Measurements from ENCODE around the gene RAB14. TPM values are rescaled to one million over a fixed set of nuclear protein-coding genes. Genes with fewer than 3 reads are reported as not detected.

The RAB14 gene
- total RNA-seq, 2 donors from 2014 or later = 56.2 to 63.7 TPM

DNA sequence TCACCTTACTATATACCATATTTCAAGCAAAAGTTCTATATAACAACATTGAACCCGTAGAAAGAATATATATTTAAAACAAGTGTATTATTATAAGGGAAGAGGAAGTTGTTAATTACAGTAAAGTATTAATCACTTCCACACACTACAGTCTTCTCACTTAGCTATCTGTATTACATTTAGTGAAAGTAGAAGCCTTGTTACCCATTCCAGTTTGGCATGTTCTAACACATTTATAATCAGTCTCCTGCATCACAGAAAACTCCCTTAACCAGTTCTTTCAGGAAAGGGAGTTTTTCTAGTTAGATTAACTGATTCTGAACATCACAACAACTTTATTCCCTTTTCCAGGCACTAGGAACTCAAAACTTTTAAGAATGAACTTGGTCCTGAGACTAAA, 6.9 kb downstream of the RAB14 start:
- H3K36me3 Mint-ChIP-seq (ENCODE audit: insufficient read depth in 2 of 2) = no peaks in the 10 kb centered on the region
- no peaks in the 10 kb centered on the region for H3K27me3 Mint-ChIP-seq (ENCODE audit: low read depth)
- H3K9me3 Mint-ChIP-seq = no peaks in the 10 kb centered on the region
- no peak for DNase-seq
- no peak for ATAC-seq (replicated peaks in 1 of 2)
- H3K4me3 Mint-ChIP-seq = no peak overlapping the region
- H3K4me1 Mint-ChIP-seq (ENCODE audit: low read depth) = peaks cover 93% of the 10 kb centered on the region
- peak overlapping the region; percentile 95 for H3K27ac Mint-ChIP-seq

DNA sequence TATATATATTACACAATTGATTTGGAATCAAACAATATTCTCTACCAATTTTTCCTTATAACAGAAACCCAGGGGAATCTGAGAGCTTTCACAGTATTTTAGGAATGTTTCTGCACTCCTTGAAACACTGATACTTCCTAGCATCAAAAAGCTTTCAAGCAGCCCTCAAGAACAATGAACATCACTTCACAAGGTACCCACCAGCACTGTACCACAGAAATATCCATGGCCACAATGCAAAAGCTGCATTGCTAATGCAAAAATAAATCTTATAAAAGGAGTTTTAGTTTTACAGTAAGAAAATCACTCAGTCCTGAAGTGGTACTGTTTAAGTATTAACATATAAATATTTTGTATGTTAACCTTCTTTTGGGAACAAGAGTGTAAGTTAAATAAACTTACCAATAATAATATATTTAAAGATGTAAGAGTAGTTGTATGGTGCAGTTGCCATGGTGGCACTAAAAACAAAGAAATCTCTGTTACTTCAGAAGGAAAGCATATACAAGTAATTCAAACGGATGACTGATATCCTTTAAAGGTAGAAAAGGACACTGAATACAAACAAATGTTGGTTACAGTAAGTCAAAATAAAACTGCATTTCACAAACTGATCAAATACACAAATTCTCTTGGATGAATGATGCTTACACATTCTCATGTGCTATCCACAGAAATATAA, 8.6 kb downstream of the RAB14 start:
- DNase-seq (no peak), ATAC-seq (replicated peaks in 1 of 2) (no peak)
- Mint-ChIP-seq H3K4me3 (no peak overlapping the region), H3K4me1 (ENCODE audit: low read depth) (peaks cover 93% of the 10 kb centered on the region), H3K27me3 (ENCODE audit: low read depth) (no peaks in the 10 kb centered on the region), H3K9me3 (no peaks in the 10 kb centered on the region), H3K27ac (no peak overlapping the region), H3K36me3 (ENCODE audit: insufficient read depth in 2 of 2) (peaks cover 0 to under 1% of the 10 kb centered on the region in 2 donors)

DNA sequence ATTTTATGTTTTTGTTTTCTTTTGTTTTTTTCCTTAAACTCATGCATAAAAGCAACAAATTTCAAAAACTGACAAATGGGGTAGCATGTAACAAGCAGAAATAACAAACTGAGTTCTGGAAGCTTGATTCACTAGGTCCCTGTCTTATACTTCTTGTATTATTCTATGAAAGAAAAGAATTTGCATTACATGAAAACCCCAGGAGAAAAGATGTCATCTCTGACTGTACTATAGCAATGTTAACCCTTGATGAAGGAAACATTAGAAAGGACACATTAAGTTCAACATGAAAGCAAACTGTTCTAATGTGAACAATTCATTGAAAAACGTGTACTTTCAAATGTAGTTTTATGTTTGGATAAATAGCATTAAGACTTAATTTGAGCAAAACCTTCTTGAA, 9.2 kb downstream of the RAB14 start:
- Mint-ChIP-seq H3K27ac (peak overlapping the region; percentile 73), H3K4me1 (ENCODE audit: low read depth) (peaks cover 93% of the 10 kb centered on the region), H3K9me3 (no peaks in the 10 kb centered on the region), H3K27me3 (ENCODE audit: low read depth) (no peaks in the 10 kb centered on the region), H3K4me3 (peak overlapping the region in 1 of 2 donors; percentile 18), H3K36me3 (ENCODE audit: insufficient read depth in 2 of 2) (peaks cover 0 to 4% of the 10 kb centered on the region in 2 donors)
- DNase-seq (no peak), ATAC-seq (replicated peaks in 1 of 2) (no peak)

GRCh38 chr9:121191235-121191634, 10.4 kb downstream of the RAB14 start:
- H3K36me3 Mint-ChIP-seq (ENCODE audit: insufficient read depth in 2 of 2) = peaks cover 0 to 4% of the 10 kb centered on the region in 2 donors
- no peaks in the 10 kb centered on the region for H3K9me3 Mint-ChIP-seq
- H3K4me3 Mint-ChIP-seq = peak overlapping the region in 1 of 2 donors; percentile 52
- H3K4me1 Mint-ChIP-seq (ENCODE audit: low read depth) = peaks cover 90% of the 10 kb centered on the region
- DNase-seq (no peak), ATAC-seq (replicated peaks in 1 of 2) (no peak)
- no peaks in the 10 kb centered on the region for H3K27me3 Mint-ChIP-seq (ENCODE audit: low read depth)
- H3K27ac Mint-ChIP-seq = peak overlapping the region; percentile 60

DNA sequence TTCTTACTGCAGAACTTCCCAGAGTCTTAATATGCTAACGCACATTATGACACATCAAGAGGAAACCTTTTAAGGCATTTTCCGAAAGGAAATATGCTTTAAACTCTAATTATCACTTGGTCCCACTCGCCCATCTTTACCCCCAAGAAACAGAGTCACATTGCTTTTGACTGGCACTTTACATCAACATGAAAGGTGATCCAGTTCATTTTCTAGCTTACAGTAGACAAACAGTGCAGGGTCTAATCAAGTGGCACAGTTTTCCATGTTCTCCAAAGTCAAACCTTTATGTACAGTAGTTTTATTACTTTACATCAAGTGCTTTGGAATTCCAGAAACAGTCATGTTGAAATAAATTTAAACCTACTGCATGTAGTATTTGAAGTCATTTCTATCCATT, 12.0 kb downstream of the RAB14 start:
- peaks cover 0 to 4% of the 10 kb centered on the region in 2 donors for H3K36me3 Mint-ChIP-seq (ENCODE audit: insufficient read depth in 2 of 2)
- H3K9me3 Mint-ChIP-seq = no peaks in the 10 kb centered on the region
- H3K27ac Mint-ChIP-seq = peak overlapping the region; percentile 87
- ATAC-seq (replicated peaks in 1 of 2) (no peak), DNase-seq (no peak)
- no peaks in the 10 kb centered on the region for H3K27me3 Mint-ChIP-seq (ENCODE audit: low read depth)
- no peak overlapping the region for H3K4me3 Mint-ChIP-seq
- H3K4me1 Mint-ChIP-seq (ENCODE audit: low read depth) = peaks cover 90% of the 10 kb centered on the region

- H3K4me3 Mint-ChIP-seq = no peak overlapping the region
- peaks cover 0 to 4% of the 10 kb centered on the region in 2 donors for H3K36me3 Mint-ChIP-seq (ENCODE audit: insufficient read depth in 2 of 2)
- H3K4me1 Mint-ChIP-seq (ENCODE audit: low read depth) = peaks cover 85% of the 10 kb centered on the region
- H3K27me3 Mint-ChIP-seq (ENCODE audit: low read depth) = no peaks in the 10 kb centered on the region
- no peak for ATAC-seq (replicated peaks in 1 of 2)
- H3K9me3 Mint-ChIP-seq = no peaks in the 10 kb centered on the region
- no peak for DNase-seq
- peak overlapping the region; percentile 87 for H3K27ac Mint-ChIP-seq
Observed at GRCh38 chr9:121189006-121189405, 12.7 kb downstream of the RAB14 start.

DNA sequence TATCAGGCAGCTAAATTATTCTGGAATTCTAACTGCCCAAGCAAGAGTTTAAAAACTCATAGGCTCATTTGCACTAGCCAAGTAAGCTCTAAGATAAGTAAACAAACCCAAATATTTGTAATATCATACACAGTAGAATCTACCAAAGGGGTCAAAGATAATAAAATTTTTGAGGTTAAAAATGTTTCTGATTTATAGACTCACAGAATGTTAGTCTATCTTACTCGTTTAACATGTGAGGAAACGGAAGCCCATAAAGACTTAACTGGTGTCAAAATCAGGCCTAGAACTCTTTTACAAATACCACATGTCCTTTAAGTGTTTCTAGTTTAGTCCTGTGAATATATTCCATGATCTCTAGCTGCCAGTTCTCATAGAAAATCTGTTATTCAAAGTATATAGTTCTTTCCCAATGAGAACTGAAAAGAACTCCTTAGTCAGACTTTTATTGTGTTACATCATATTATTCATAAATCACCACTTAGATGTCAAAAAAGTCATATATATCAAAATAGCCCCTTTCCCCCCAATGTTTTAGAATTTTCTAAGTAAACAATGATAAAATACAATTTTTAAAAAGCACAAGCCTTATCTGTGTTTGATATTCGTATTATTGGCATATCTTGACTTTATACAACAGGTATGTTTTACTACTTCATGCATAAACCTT, 13.9 kb downstream of the RAB14 start:
- peaks cover 73% of the 10 kb centered on the region for H3K4me1 Mint-ChIP-seq (ENCODE audit: low read depth)
- no peaks in the 10 kb centered on the region for H3K9me3 Mint-ChIP-seq
- no peaks in the 10 kb centered on the region for H3K27me3 Mint-ChIP-seq (ENCODE audit: low read depth)
- no peak for DNase-seq
- H3K36me3 Mint-ChIP-seq (ENCODE audit: insufficient read depth in 2 of 2) = peaks cover 0 to 8% of the 10 kb centered on the region in 2 donors
- H3K4me3 Mint-ChIP-seq = peak overlapping the region in 1 of 2 donors; percentile 36
- ATAC-seq (replicated peaks in 1 of 2) = no peak
- H3K27ac Mint-ChIP-seq = peak overlapping the region; percentile 92

GRCh38 chr9:121185774-121186403, 15.8 kb downstream of the RAB14 start:
- DNase-seq (no peak), ATAC-seq (replicated peaks in 1 of 2) (peak; percentile 61)
- H3K4me3 Mint-ChIP-seq = peak overlapping the region; percentile 20 to 66
- peaks cover under 1 to 17% of the 10 kb centered on the region in 2 donors for H3K36me3 Mint-ChIP-seq (ENCODE audit: insufficient read depth in 2 of 2)
- H3K9me3 Mint-ChIP-seq = no peaks in the 10 kb centered on the region
- H3K4me1 Mint-ChIP-seq (ENCODE audit: low read depth) = peaks cover 60% of the 10 kb centered on the region
- H3K27me3 Mint-ChIP-seq (ENCODE audit: low read depth) = no peaks in the 10 kb centered on the region
- H3K27ac Mint-ChIP-seq = peak overlapping the region; percentile 96

DNA sequence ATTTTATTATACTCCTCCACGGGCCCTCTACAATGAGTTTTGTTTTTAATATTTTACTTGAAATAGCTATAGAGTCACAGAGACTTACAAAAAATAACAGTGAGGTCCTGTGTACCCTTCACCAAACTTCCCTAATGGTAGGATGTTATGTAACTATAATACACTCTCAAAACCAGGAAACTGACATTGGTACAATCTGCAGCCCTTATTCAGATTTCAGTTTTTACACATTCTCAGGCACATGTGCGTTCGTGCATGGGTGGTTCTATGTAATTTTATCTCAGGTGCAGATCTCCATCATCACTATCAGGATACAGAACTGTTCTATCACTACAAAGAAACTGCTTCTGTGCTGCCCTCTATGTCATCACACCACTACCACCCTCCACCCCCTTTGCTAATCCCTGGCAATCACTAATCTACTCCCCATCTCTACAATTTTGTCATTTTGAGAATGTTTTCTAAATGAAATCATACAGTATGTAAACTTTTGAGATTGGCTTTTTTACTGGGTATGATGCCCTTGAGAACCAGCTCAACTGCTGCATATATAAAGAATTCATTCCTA, 16.4 kb downstream of the RAB14 start:
- Mint-ChIP-seq H3K9me3 (no peaks in the 10 kb centered on the region), H3K4me3 (peak overlapping the region in 1 of 2 donors; percentile 66), H3K36me3 (ENCODE audit: insufficient read depth in 2 of 2) (peaks cover 2 to 18% of the 10 kb centered on the region in 2 donors), H3K27me3 (ENCODE audit: low read depth) (no peaks in the 10 kb centered on the region), H3K27ac (peak overlapping the region; percentile 96), H3K4me1 (ENCODE audit: low read depth) (peaks cover 59% of the 10 kb centered on the region)
- ATAC-seq (replicated peaks in 1 of 2) = peak; percentile 56 to 76
- no peak for DNase-seq

DNA sequence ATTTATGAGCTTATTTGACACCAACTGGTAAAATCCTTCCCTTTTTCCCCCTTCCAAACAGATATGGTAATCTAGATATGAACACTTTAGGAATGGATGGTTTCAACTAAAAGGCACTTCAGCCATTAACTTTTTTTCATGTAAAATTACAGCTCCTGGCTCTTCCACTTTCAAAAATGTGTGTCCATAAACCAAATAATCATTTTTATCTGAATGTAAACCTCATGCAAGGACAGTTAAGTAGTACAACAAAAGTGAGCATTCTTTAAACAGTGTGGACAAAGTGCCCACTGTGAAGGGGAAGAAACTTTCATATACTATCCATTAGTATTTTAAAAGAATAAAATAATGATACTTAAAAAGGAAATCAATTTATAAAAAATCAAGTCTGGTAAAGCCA, 17.2 kb downstream of the RAB14 start:
- Mint-ChIP-seq H3K36me3 (ENCODE audit: insufficient read depth in 2 of 2) (peaks cover 2 to 19% of the 10 kb centered on the region in 2 donors), H3K27ac (peak overlapping the region; percentile 63), H3K4me3 (no peak overlapping the region), H3K27me3 (ENCODE audit: low read depth) (no peaks in the 10 kb centered on the region), H3K9me3 (no peaks in the 10 kb centered on the region), H3K4me1 (ENCODE audit: low read depth) (peaks cover 55% of the 10 kb centered on the region)
- no peak for ATAC-seq (replicated peaks in 1 of 2)
- no peak for DNase-seq

DNA sequence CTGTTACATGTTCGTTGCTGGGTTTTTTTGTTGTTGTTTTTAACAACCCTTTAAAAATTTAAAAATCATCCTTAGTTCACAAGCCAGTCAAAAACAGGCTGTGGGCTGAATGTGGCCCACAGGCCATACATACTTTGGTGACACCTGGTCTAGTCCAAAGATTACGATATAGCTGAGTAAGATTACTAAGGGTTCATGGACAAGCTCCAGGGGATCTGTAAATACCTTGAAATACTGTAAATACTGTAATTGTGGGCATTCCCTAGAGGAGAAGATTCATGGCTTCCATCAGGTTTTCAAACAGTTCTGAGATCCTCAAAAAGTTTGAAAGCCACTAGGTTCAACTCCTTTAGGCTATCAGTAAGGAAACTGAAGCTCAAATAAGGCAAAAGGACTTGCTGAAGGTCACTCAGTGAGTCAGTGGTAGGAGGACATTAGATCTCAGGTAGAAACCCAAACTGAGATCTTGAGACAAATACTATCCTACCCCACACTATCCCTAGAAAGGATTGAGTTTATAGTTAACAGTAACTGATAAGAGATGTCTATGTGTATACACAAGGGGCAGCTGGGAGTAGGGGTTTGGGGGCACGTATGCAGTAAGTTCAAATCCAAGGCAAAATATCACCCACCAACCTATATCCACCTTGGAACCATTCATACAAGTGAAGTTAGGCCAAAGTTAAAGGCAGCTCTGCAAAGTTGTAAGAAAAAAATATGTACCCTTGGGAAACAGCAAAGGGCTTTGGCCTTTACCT, 17.8 kb downstream of the RAB14 start:
- no peak overlapping the region for H3K4me3 Mint-ChIP-seq
- DNase-seq (no peak), ATAC-seq (replicated peaks in 1 of 2) (no peak)
- H3K4me1 Mint-ChIP-seq (ENCODE audit: low read depth) = peaks cover 49% of the 10 kb centered on the region
- peaks cover 2 to 19% of the 10 kb centered on the region in 2 donors for H3K36me3 Mint-ChIP-seq (ENCODE audit: insufficient read depth in 2 of 2)
- no peaks in the 10 kb centered on the region for H3K9me3 Mint-ChIP-seq
- H3K27ac Mint-ChIP-seq = peak overlapping the region; percentile 98
- no peaks in the 10 kb centered on the region for H3K27me3 Mint-ChIP-seq (ENCODE audit: low read depth)

DNA sequence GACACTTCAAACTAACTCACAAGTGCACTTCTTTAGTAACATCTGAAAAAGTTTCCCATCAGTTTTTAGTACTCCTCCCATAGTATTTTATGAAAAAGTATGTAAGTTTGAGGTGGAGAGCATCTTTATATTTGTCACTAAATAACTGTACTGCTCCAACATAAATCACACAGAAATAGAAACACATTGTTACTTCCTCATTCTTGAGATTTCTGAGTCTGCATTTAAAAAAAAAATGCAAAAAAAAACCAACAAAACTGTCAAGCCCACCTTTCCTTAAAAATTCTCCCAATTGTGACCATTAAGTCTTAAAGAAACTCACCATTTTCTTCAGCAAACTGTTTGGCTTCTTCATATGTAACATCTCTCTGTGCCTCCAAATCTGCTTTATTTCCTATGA, 18.7 kb downstream of the RAB14 start:
- H3K36me3 Mint-ChIP-seq (ENCODE audit: insufficient read depth in 2 of 2) = peaks cover 2 to 22% of the 10 kb centered on the region in 2 donors

More for the DNA sequence above, 18.7 kb downstream of the RAB14 start:
- no peak for ATAC-seq (replicated peaks in 1 of 2)
- Mint-ChIP-seq H3K9me3 (no peaks in the 10 kb centered on the region), H3K4me3 (peak overlapping the region in 1 of 2 donors; percentile 20), H3K4me1 (ENCODE audit: low read depth) (peaks cover 42% of the 10 kb centered on the region), H3K27ac (peak overlapping the region; percentile 98), H3K27me3 (ENCODE audit: low read depth) (no peaks in the 10 kb centered on the region)
- DNase-seq = no peak
